Suprapubic skin (tissue), 4 donors: Measurements from ENCODE around the gene OSER1.

Experiments
- POLR2A ChIP-seq, 2 donors: fragments of 450-650 bp; IDR thresholded peaks; one replicate each; pipeline ENCODE4 v1.6.1; 2017; ENCODE audit warnings: antibody characterized with exemption in 2 of 2, mild to moderate bottlenecking in 2 of 2, moderate library complexity in 2 of 2
- POLR2AphosphoS5 ChIP-seq, 3 donors: sonication (generic); formaldehyde crosslinking; IDR thresholded peaks; one replicate each; pipeline ENCODE4 v1.6.1; 2017; ENCODE audit warnings: antibody characterized with exemption in 3 of 3
- TF ChIP-seq, protein P1 (sequence below), 2 donors: fragments of 200-600 bp in 1 of 2; fragments of 450-650 bp in 1 of 2; sonication (generic) in 1 of 2; IDR thresholded peaks; one replicate each; pipeline ENCODE4 v1.5.1; 2016 to 2019; ENCODE audit warnings: antibody characterized with exemption in 2 of 2, mild to moderate bottlenecking in 1 of 2, moderate library complexity in 1 of 2

GRCh38 chr20:44146272-44146671, 64.3 kb downstream of the OSER1 start:
- TF ChIP-seq, protein P1, sequence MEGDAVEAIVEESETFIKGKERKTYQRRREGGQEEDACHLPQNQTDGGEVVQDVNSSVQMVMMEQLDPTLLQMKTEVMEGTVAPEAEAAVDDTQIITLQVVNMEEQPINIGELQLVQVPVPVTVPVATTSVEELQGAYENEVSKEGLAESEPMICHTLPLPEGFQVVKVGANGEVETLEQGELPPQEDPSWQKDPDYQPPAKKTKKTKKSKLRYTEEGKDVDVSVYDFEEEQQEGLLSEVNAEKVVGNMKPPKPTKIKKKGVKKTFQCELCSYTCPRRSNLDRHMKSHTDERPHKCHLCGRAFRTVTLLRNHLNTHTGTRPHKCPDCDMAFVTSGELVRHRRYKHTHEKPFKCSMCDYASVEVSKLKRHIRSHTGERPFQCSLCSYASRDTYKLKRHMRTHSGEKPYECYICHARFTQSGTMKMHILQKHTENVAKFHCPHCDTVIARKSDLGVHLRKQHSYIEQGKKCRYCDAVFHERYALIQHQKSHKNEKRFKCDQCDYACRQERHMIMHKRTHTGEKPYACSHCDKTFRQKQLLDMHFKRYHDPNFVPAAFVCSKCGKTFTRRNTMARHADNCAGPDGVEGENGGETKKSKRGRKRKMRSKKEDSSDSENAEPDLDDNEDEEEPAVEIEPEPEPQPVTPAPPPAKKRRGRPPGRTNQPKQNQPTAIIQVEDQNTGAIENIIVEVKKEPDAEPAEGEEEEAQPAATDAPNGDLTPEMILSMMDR (IDR thresholded peaks at IDR 0.05), result no peak
- no peak for TF ChIP-seq POLR2AphosphoS5 (IDR thresholded peaks at IDR 0.05)
- TF ChIP-seq POLR2A (IDR thresholded peaks at IDR 0.05), result no peak
